Measurements from ENCODE around the gene MAML2. TPM values are rescaled to one million over a fixed set of nuclear protein-coding genes. Genes with fewer than 3 reads are reported as not detected.

MAML2 gene
- total RNA-seq, 4 donors from 2014 or later = 20.0 to 33.7 (median 23.2) TPM

DNA sequence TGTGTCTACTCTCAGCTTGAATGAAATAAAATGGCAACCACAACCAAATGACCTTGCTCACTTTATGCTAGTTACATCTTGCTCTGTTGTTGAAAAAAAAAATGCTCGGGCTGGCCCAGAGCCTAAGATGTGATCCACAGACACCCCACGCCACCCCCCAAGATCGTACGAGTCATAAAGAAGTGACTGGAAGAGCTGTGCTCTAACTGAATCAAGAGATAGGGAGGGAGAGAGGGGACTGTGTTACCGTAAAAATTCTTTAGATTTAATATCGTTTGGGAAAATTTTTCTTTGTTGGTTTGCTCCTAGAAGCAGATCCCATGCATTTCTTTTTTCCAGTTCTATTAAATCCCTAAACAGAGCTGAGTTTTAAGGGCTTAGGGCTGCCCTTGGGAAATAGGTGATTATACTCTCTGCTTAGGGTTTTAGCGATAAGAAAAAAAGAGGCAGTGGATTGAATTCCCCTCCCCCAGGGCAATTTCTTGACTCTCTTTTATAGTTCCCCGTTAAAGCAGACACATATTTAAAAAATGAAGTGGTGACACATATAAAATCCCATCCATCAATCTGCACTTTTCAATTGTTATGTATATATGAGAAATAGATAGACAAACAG lies 14.5 kb downstream of the MAML2 start:
- Histone ChIP-seq H3K9me3 (no peaks in the 10 kb centered on the region), H3K27me3 (no peaks in the 10 kb centered on the region), H3K36me3 (no peaks in the 10 kb centered on the region), H3K27ac (replicated peaks in 1 of 4) (no peak overlapping the region), H3K4me3 (no peak overlapping the region), H3K4me1 (peaks cover 23 to 54% (median 47%) of the 10 kb centered on the region in 4 donors)
- no peak for DNase-seq (ENCODE audit: extremely low spot score)
- 79% methylated on average over 8 of the region's 8 CpGs for WGBS
- intact Hi-C loops (cut with DNase I) = no loop called here
- TF ChIP-seq EP300 (IDR thresholded peaks at IDR 0.05) (no peak), POLR2A (IDR thresholded peaks at IDR 0.05; ENCODE audit: low read depth) (no peak), POLR2AphosphoS5 (IDR thresholded peaks at IDR 0.05) (no peak)
- TF ChIP-seq, protein P1, sequence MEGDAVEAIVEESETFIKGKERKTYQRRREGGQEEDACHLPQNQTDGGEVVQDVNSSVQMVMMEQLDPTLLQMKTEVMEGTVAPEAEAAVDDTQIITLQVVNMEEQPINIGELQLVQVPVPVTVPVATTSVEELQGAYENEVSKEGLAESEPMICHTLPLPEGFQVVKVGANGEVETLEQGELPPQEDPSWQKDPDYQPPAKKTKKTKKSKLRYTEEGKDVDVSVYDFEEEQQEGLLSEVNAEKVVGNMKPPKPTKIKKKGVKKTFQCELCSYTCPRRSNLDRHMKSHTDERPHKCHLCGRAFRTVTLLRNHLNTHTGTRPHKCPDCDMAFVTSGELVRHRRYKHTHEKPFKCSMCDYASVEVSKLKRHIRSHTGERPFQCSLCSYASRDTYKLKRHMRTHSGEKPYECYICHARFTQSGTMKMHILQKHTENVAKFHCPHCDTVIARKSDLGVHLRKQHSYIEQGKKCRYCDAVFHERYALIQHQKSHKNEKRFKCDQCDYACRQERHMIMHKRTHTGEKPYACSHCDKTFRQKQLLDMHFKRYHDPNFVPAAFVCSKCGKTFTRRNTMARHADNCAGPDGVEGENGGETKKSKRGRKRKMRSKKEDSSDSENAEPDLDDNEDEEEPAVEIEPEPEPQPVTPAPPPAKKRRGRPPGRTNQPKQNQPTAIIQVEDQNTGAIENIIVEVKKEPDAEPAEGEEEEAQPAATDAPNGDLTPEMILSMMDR (IDR thresholded peaks at IDR 0.05) = no peak

DNA sequence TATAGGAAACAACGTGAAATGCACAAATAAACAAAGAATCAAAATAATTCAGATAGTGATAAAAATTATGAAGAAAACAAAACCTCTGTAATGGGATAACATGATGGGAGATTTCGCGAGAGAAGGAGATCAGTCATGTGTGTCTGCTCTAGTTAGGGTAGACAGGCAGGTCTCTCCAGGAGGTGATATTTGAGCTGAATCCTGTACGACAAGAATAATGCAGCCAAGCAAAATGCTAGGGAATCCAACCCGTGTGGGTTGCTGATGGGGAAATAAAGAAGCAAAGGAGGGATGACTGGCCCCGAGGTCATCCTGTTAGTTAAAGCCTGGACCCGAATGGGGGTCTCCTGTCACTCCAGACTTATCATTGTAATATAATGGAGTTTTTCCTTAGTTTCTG lies 16.0 kb downstream of the MAML2 start:
- Histone ChIP-seq H3K4me3 (no peak overlapping the region), H3K9me3 (no peaks in the 10 kb centered on the region), H3K36me3 (no peaks in the 10 kb centered on the region), H3K4me1 (peaks cover 15 to 39% (median 35%) of the 10 kb centered on the region in 4 donors), H3K27ac (replicated peaks in 1 of 4) (no peak overlapping the region), H3K27me3 (no peaks in the 10 kb centered on the region)
- TF ChIP-seq POLR2AphosphoS5 (IDR thresholded peaks at IDR 0.05) (no peak), EP300 (IDR thresholded peaks at IDR 0.05) (no peak), POLR2A (IDR thresholded peaks at IDR 0.05; ENCODE audit: low read depth) (no peak)
- TF ChIP-seq, protein P1 (IDR thresholded peaks at IDR 0.05) = no peak
- DNase-seq (ENCODE audit: extremely low spot score) = no peak
- WGBS = 91% methylated on average over 7 of the region's 7 CpGs
- intact Hi-C loops (cut with DNase I) = no loop called here

DNA sequence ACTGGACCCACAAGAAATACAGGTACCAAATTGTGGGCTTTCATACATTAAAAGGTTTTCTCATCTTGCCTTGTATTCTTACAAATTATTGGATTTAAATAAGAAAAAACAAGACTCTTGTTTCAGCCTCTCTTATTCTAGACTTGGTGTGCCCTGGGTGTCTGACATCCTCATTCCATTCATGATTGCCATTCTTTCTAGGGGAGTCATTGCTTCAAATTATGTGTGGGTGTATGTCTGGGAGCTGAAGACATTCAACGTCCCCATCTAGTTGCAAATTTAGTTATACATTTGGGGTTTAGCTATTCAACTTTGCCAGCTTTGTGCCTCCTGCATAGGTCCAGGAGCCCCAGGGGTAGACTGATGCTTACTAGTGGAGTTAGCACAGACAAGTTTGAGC lies 18.1 kb downstream of the MAML2 start:
- no peak for DNase-seq (ENCODE audit: extremely low spot score)
- H3K4me1 ChIP-seq = peaks cover 20 to 24% (median 22%) of the 10 kb centered on the region in 4 donors
- H3K9me3 ChIP-seq = no peaks in the 10 kb centered on the region
- no peaks in the 10 kb centered on the region for H3K36me3 ChIP-seq
- no peaks in the 10 kb centered on the region for H3K27me3 ChIP-seq
- H3K27ac ChIP-seq (replicated peaks in 1 of 4) = peak overlapping the region in 3 of 4 donors; percentile 16 to 51 (median 40)
- TF ChIP-seq POLR2AphosphoS5 (IDR thresholded peaks at IDR 0.05) (peak in 1 of 2 donors; percentile 61), EP300 (IDR thresholded peaks at IDR 0.05) (no peak)
- no peak overlapping the region for H3K4me3 ChIP-seq
- intact Hi-C loops (cut with DNase I) = no loop called here
- 17% methylated on average over 1 of the region's 1 CpG for WGBS

DNA sequence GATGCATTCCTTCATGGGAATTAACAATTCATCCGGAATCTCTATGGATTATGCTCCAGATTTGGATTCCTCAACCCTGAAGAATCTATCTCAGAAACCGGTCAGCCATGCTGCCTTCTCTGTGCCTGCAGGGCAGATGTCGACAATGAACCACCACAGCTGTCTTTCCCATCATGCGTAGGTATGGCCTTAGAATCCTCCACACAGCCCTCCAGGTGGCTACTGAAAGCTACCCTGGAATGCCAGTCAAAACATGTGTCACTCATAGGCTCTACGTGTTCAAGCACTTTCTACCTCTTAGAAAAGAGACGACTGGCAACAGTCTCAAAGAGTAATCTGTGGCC lies 19.4 kb downstream of the MAML2 start:
- Histone ChIP-seq H3K27me3 (no peaks in the 10 kb centered on the region), H3K27ac (replicated peaks in 1 of 4) (no peak overlapping the region), H3K4me3 (no peak overlapping the region), H3K4me1 (peaks cover 20 to 32% (median 24%) of the 10 kb centered on the region in 4 donors), H3K9me3 (no peaks in the 10 kb centered on the region), H3K36me3 (no peaks in the 10 kb centered on the region)
- no peak for TF ChIP-seq EP300 (IDR thresholded peaks at IDR 0.05)
- no peak for TF ChIP-seq POLR2A (IDR thresholded peaks at IDR 0.05; ENCODE audit: low read depth)
- TF ChIP-seq POLR2AphosphoS5 (IDR thresholded peaks at IDR 0.05) = no peak
- TF ChIP-seq, protein P1 (IDR thresholded peaks at IDR 0.05) = no peak
- 93% methylated on average over 6 of the region's 6 CpGs for WGBS
- DNase-seq (ENCODE audit: extremely low spot score) = no peak
- intact Hi-C loops (cut with DNase I) = no loop called here

DNA sequence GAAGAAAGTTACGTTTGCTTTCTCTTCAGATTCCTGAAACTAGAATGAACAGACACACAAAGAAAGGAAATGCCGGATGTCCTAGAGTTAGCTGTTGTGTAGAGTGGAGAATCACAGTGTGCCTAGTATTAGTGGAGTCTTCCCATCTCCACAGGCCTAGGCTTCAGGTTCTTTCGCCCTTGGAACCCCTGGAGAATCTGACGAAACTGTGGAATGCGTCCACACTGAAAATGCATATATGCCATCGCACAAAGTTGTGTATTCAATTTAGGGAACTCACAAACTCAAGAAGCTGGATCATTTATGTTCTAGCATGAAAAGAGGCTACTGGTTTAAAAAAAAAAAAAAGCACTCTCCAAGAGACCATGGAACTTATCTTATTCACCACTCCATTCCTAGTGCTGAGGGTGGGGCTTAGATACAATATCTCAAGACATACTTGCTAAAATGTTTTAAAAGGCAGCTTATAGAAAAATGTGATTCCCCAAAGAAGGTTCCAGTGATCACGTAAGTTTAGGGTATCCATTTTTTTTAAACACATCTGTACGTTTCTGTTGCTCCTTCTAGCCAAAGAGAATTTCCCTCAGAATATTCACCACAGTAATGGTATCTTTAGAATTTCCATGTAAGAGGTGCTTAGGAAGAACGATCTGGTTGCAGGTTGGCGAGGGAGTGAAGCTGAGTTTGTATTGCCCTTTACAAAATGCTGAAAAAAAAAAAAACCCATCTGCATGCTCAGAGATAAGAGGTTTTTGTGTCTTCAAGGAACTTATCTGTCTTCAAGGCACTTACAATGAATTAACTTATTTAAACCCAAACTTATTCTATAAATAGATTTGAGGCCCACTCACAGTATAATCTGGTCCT lies 20.0 kb downstream of the MAML2 start:
- 95% methylated on average over 10 of the region's 10 CpGs for WGBS
- peaks cover 23 to 38% (median 29%) of the 10 kb centered on the region in 4 donors for H3K4me1 ChIP-seq

More for the DNA sequence above, 20.0 kb downstream of the MAML2 start:
- Histone ChIP-seq H3K27me3 (no peaks in the 10 kb centered on the region), H3K9me3 (no peaks in the 10 kb centered on the region), H3K4me3 (no peak overlapping the region), H3K27ac (replicated peaks in 1 of 4) (no peak overlapping the region), H3K36me3 (no peaks in the 10 kb centered on the region)
- no peak for DNase-seq (ENCODE audit: extremely low spot score)
- TF ChIP-seq, protein P1 (IDR thresholded peaks at IDR 0.05) = no peak
- TF ChIP-seq POLR2A (IDR thresholded peaks at IDR 0.05; ENCODE audit: low read depth) (no peak), POLR2AphosphoS5 (IDR thresholded peaks at IDR 0.05) (no peak), EP300 (IDR thresholded peaks at IDR 0.05) (no peak)
- intact Hi-C loops (cut with DNase I) = no loop called here

Data from esophagus muscularis mucosa (tissue), 4 donors.